Lung (tissue), 12 donors: Measurements from ENCODE around the gene NUSAP1. TPM values are rescaled to one million over a fixed set of nuclear protein-coding genes. Genes with fewer than 3 reads are reported as not detected.
"Not testable (repeated sequence)": the region's sequence is repeated elsewhere in the genome, so short reads cannot be mapped to it uniquely, and the experiment has no call there.

Experiments used
- ATAC-seq: fragments of 200-7000 bp; cut with Tn5 transposase; one replicate; pipeline ENCODE4 v1.9.1; 2020; ENCODE audit warnings: moderate number of reproducible peaks; ENCODE audit not compliant: insufficient read depth, low FRiP score
- DNase-seq, 3 donors: peaks; one replicate each; pipeline ENCODE4 v3.0.0-alpha.2; 2013 to 2017
- H3K27ac ChIP-seq, 2 donors: one replicate each; pipeline ENCODE4 v1.5.1; 2013; ENCODE audit warnings: mild to moderate bottlenecking in 2 of 2, moderate library complexity in 2 of 2, control low read depth in 1 of 2, inconsistent platforms in 1 of 2, low read depth in 1 of 2, low read length in 1 of 2
- H3K27me3 ChIP-seq, 3 donors: one replicate each; pipeline ENCODE4 v1.5.1; 2013; ENCODE audit warnings: low read length in 2 of 3; ENCODE audit not compliant: control insufficient read depth in 3 of 3, insufficient read depth in 3 of 3
- H3K36me3 ChIP-seq, 4 donors: one replicate each; pipeline ENCODE4 v1.5.1; 2013; ENCODE audit warnings: low read length in 4 of 4, mild to moderate bottlenecking in 1 of 4, moderate library complexity in 1 of 4; ENCODE audit not compliant: control insufficient read depth in 4 of 4, insufficient read depth in 4 of 4
- H3K4me1 ChIP-seq, 5 donors: one replicate each; pipeline ENCODE4 v1.5.1; 2013; ENCODE audit warnings: low read length in 5 of 5, mild to moderate bottlenecking in 2 of 5, moderate library complexity in 1 of 5; ENCODE audit not compliant: control insufficient read depth in 5 of 5, insufficient read depth in 5 of 5
- H3K4me3 ChIP-seq: one replicate; pipeline ENCODE4 v1.5.1; 2013; ENCODE audit warnings: mild to moderate bottlenecking, control low read depth, moderate library complexity
- H3K9ac ChIP-seq, 2 donors: one replicate each; pipeline ENCODE4 v1.5.1; 2013; ENCODE audit warnings: low read length in 2 of 2, control low read depth in 1 of 2; ENCODE audit not compliant: insufficient read depth in 1 of 2
- H3K9me3 ChIP-seq, 4 donors: one replicate each; pipeline ENCODE4 v1.5.1; 2013; ENCODE audit warnings: low read length in 3 of 4, mild to moderate bottlenecking in 1 of 4, moderate library complexity in 1 of 4; ENCODE audit not compliant: control insufficient read depth in 4 of 4, insufficient read depth in 3 of 4
- CTCF ChIP-seq: IDR thresholded peaks from 2 replicates; pipeline ENCODE4 v1.5.1; 2012; ENCODE audit warnings: mild to moderate bottlenecking; ENCODE audit errors: control extremely low read depth, extremely low read depth
- WGBS, 2 donors: extraction: QIAGEN DNeasy Blood & Tissue Kit; methylation state at CpG; one replicate each; pipeline ENCODE4 v1.1.7; 2013; 5-methylcytosine and 5-hydroxymethylcytosine counted together
- polyA plus RNA-seq, 2 donors: library from polyadenylated mRNA; stranded (reverse); fragments of 200-250 nt; gene quantifications; one replicate each; pipeline ENCODE4 v1.2.1, GENCODE V29; 2013
- total RNA-seq, 2 donors: library from RNA; depleted of rRNA in 1 of 2; stranded (reverse); fragments of >200 nt in 1 of 2; gene quantifications; one replicate each; pipeline ENCODE4 v1.2.1, GENCODE V29; 2014 to 2021
- donor health status: control.
- donor health status: control.
- donor health status: Bipolar disorder and iron deficiency.
- donor health status: healthy.
- donor health status: DM: yes; HTN: yes; CAD: no.

The NUSAP1 gene
- total and polyA plus RNA-seq, 4 donors, result 3.7 to 24.1 (median 6.5) TPM

DNA sequence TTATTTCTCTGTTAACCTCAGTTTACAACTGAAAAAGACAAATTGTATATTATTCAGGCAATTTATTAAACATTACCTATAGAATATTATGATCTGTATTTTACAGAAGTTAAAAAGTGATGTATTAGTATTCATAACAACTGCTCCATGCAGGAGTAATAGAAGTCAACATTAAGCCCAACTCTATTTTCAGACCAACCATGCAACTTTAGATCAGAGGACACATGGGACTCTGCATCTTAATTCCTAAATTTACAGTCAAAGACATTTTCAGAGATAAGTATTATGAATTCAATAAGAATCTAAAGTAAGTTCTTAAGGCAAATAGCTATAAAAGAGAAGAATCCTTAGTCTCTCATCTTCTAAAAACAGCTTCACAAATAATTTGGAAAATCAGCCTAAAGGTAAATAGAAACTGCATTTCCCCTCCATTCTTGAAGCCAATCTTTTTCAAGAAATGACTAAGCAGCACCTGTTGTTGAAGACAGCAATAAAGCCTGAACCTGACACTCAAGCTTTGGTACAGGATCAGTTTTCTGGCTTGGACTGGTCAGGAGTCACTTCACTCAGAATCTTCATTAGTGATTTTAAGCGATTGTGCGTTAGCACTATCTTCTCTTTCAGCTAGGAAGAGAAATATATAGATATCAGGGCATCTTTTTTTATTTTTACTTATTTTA lies 23.3 kb upstream of the NUSAP1 start:
- H3K4me3 ChIP-seq, result no peak overlapping the region
- no peaks in the 10 kb centered on the region for H3K27me3 ChIP-seq
- TF ChIP-seq CTCF, result no peak
- H3K9me3 ChIP-seq, result no peaks in the 10 kb centered on the region
- H3K4me1 ChIP-seq, result peaks cover 0 to 2% (median 0%) of the 10 kb centered on the region in 5 donors
- H3K9ac ChIP-seq, result no peak overlapping the region
- H3K36me3 ChIP-seq, result peaks cover 0 to 2% (median 0%) of the 10 kb centered on the region in 4 donors
- ATAC-seq (no peak), DNase-seq (no peak)
- H3K27ac ChIP-seq, result no peak overlapping the region
- 98 to 100% methylated on average over 2 of the region's 2 CpGs for WGBS, 2 donors

DNA sequence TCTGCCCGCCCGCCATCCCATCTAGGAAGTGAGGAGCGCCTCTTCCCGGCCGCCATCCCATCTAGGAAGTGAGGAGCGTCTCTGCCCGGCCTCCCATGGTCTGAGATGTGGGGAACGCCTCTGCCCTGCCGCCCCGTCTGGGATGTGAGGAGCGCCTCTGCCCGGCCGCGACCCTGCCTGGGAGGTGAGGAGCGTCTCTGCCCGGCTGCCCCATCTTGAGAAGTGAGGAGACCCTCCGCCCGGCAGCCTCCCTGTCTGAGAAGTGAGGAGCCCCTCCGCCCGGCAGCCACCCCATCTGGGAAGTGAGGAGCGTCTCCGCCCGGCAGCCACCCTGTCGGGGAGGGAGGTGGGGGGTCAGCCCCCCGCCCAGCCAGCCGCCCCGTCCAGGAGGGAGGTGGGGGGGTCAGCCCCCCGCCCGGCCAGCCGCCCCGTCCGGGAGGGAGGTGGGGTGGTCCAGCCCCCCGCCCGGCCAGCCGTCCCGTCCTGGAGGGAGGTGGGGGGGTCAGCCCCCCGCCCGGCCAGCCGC lies 11.8 kb upstream of the NUSAP1 start:
- 98 to 99% methylated on average over 34 to 39 of the region's 39 CpGs for WGBS, 2 donors
- H3K9ac ChIP-seq, DNase-seq, H3K27ac ChIP-seq, H3K4me1 ChIP-seq, H3K27me3 ChIP-seq, H3K36me3 ChIP-seq, ATAC-seq, H3K9me3 ChIP-seq, H3K4me3 ChIP-seq: not testable (repeated sequence)

DNA sequence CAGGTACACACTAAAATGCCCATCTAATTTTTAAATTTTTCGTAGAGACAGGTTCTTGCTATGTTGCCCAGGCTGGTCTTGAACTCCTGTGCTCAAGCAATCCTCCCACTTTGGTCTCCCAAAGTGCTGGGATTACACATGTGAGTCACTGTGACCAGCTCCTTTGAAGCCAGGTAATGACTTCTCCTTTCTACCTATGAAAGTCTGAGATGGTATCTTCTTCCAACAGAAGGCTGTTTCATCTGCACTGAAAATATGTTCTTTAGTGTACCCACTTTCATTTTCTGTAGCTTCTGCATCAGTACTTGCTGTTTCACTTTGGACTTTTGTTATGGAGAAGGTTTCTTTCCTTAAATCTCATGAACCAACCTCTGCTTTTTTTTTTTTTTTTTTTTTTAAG lies 9.1 kb upstream of the NUSAP1 start:
- Histone ChIP-seq H3K9me3 (no peaks in the 10 kb centered on the region), H3K36me3 (no peaks in the 10 kb centered on the region), H3K27me3 (no peaks in the 10 kb centered on the region), H3K9ac (no peak overlapping the region), H3K27ac (no peak overlapping the region), H3K4me3 (no peak overlapping the region), H3K4me1 (no peaks in the 10 kb centered on the region)
- DNase-seq, result no peak
- no peak for ATAC-seq
- WGBS, 2 donors, result 98 to 100% methylated on average over 1 of the region's 1 CpG
- no peak for TF ChIP-seq CTCF

GRCh38 chr15:41331281-41331680 lies 1.4 kb upstream of the NUSAP1 start:
- no peaks in the 10 kb centered on the region for H3K27me3 ChIP-seq
- DNase-seq (no peak), ATAC-seq (no peak)
- H3K27ac ChIP-seq, result no peak overlapping the region
- H3K9ac ChIP-seq, result peak overlapping the region in 1 of 2 donors; percentile 82
- H3K9me3 ChIP-seq, result no peaks in the 10 kb centered on the region
- 76 to 78% methylated on average over 6 of the region's 6 CpGs for WGBS, 2 donors
- H3K4me1 ChIP-seq, result peaks cover 0 to 11% (median 0%) of the 10 kb centered on the region in 5 donors
- H3K4me3 ChIP-seq, result no peak overlapping the region
- H3K36me3 ChIP-seq, result no peaks in the 10 kb centered on the region
- TF ChIP-seq CTCF, result no peak
